HAP-1 (cell line): Measurements from ENCODE around the gene MARCHF4.

Experiments
- DNase-seq, 2 experiments: peaks; one replicate each; pipeline ENCODE4 v3.0.0-alpha.2; 2016 to 2020; ENCODE audit warnings: low spot score in 2 of 2
- H3K27me3 ChIP-seq: fragments of 250-450 bp; sonication (Bioruptor Pico); 2 replicates; pipeline ENCODE4 v1.5.1; 2020; ENCODE audit warnings: low read depth, mild to moderate bottlenecking, moderate library complexity
- H3K36me3 ChIP-seq: fragments of 250-450 bp; sonication (Bioruptor Pico); replicated peaks from 2 replicates; pipeline ENCODE4 v1.5.1; 2020; ENCODE audit warnings: mild to moderate bottlenecking
- H3K4me1 ChIP-seq: fragments of 250-450 bp; sonication (Bioruptor Pico); 2 replicates; pipeline ENCODE4 v1.5.1; 2020; ENCODE audit warnings: mild to moderate bottlenecking
- H3K4me3 ChIP-seq: fragments of 250-450 bp; sonication (Bioruptor Pico); 2 replicates; pipeline ENCODE4 v1.5.1; 2020; ENCODE audit warnings: mild to moderate bottlenecking, moderate library complexity
- H3K9me3 ChIP-seq: fragments of 250-450 bp; sonication (Bioruptor Pico); 2 replicates; pipeline ENCODE4 v1.5.1; 2020; ENCODE audit warnings: mild to moderate bottlenecking, moderate library complexity
- in situ Hi-C: fragments of 300-500 bp; cut with MboI; formaldehyde crosslinking; loops from 3 replicates; pipeline ENCODE4 v1.14.3; 2020; ENCODE audit warnings: low sequenced_read_pairs, inconsistent platforms, mixed read lengths

Gene MARCHF4, protein sequence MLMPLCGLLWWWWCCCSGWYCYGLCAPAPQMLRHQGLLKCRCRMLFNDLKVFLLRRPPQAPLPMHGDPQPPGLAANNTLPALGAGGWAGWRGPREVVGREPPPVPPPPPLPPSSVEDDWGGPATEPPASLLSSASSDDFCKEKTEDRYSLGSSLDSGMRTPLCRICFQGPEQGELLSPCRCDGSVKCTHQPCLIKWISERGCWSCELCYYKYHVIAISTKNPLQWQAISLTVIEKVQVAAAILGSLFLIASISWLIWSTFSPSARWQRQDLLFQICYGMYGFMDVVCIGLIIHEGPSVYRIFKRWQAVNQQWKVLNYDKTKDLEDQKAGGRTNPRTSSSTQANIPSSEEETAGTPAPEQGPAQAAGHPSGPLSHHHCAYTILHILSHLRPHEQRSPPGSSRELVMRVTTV

GRCh38 chr2:216371721-216372702 is at the start of gene MARCHF4:
MARCHF4 (minus strand) TSS chr2:216372483; CDS start chr2:216370260, 2,223 bp downstream.
- in situ Hi-C loops, result no loop called here
- Histone ChIP-seq H3K9me3 (no peaks in the 10 kb centered on the region), H3K27me3 (peaks cover 46% of the 10 kb centered on the region), H3K4me1 (no peaks in the 10 kb centered on the region), H3K36me3 (no peaks in the 10 kb centered on the region), H3K4me3 (no peak within 1 kb of the TSS)
- peak; percentile 18 to 85 for DNase-seq

DNA sequence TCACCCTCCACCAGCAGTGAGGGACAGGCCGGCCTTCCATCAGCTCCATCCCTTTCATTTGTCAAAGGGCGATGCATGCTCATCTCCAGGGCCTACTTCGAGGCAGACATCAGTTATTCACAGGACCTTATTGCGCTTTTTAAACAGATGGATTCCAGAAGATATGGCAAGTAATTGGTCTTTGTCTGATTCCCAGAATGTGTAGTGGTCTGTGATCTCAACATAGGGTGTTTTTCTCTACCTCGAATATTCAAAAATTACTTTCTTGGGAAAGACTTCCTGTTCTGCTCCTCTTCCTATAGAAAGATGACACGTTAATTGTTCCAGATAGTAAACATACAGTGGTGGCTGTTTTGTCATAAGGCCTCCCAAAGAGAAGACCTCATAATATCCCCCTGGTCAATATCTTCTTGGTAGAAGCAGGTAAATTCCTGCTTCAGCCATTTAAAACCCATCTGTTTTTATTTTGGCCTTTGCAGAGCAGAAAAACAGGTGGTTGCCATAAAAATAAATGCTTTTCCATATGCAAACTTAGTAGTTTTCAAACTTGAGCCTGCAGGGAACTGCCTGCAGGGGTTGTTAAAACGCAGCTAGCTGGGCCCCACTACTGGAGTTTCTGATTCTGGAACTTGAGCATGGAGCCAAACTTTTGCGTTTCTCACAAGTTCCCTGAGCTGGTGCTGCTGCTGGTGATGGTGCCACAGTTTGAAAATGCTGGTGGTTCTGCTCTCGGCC is 48.3 kb upstream of the MARCHF4 start:
- Histone ChIP-seq H3K4me1 (no peaks in the 10 kb centered on the region), H3K9me3 (no peaks in the 10 kb centered on the region), H3K27me3 (no peaks in the 10 kb centered on the region), H3K4me3 (no peak overlapping the region), H3K36me3 (peaks cover 50% of the 10 kb centered on the region)
- in situ Hi-C loops, result no loop called here
- DNase-seq, result no peak

DNA sequence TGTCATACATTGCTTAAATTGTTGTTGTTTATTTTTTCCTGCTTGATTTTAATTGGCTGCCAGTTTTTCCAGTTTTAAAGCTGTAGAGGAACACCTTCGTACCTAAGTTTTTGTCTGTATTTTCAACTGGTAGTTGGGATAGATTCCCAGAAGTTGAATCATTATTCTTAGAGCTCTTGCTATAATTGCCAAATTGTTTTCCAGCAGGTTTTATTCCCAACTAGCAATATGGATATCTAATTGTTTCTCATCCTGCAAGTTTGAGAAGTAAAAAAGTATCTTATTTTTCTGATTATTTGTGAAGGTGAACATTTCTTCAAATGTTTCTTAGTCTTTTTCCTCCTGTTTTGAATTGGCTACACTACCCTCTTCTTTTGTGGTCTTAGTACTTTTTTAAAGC is 46.7 kb upstream of the MARCHF4 start:
- Histone ChIP-seq H3K9me3 (no peaks in the 10 kb centered on the region), H3K4me3 (no peak overlapping the region), H3K27me3 (no peaks in the 10 kb centered on the region), H3K4me1 (no peaks in the 10 kb centered on the region), H3K36me3 (peaks cover 35% of the 10 kb centered on the region)
- DNase-seq, result no peak
- in situ Hi-C loops, result no loop called here

DNA sequence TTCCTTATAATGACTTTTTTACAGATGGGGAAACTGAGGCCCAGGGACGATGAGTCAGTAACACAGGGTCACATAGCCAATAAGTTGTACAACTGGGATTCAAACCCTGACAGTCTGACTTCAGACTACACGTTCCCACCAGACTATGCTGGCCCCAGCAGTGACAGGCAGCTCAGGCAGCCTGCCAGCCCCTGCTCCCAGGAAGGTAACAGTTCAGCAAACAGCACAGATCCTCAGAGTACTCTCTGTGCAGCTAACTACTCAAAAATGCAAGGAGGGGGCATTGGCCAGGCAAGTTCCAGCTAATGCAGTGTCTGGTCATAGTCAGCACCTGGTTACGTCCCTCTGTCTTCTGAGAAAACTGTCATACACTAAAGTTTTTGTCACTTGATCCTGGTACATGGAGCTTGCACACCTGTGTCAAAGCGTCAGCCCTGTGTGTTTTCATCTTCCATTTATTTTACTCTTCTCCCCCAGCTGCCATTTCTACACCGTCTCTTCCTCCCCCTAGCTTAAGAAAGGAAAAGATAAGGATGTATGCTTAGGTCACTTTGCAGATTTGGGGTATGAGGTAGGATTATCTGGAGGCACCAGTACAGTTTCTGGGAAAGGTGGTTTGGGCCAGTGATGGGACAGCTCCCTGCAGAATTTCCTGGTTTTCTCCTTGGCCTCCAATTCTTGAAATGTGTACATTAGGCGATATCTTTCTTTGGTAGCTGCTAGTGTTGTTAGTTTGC is 44.5 kb upstream of the MARCHF4 start:
- in situ Hi-C loops, result no loop called here
- H3K27me3 ChIP-seq, result no peaks in the 10 kb centered on the region
- H3K36me3 ChIP-seq, result peaks cover 19% of the 10 kb centered on the region
- no peak for DNase-seq
- H3K9me3 ChIP-seq, result no peaks in the 10 kb centered on the region
- H3K4me1 ChIP-seq, result peaks cover 2% of the 10 kb centered on the region; the same call in 1 of the 2 replicates
- no peak overlapping the region for H3K4me3 ChIP-seq

DNA sequence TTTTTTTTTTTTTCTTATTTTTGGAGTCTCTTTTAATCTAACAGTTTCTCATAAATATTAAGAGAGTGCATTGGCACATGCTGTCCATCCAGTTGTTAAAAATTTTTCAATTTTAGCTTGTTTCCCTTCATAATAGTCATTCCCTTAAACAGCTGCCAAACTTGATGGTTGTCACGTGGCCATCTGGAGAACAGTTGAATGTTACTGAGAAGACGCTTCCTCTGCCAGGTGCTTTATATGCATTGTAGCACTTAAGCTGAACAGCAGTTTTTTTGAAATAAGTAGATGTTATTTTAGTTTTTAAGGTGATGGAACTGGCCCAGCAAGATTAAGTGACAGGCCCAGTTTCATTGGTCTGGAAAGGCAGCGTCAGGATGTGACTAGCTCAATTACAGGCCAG is 43.3 kb upstream of the MARCHF4 start:
- Histone ChIP-seq H3K4me1 (peaks cover 2% of the 10 kb centered on the region; the same call in 1 of the 2 replicates), H3K9me3 (no peaks in the 10 kb centered on the region), H3K27me3 (no peaks in the 10 kb centered on the region), H3K36me3 (peaks cover 13% of the 10 kb centered on the region), H3K4me3 (no peak overlapping the region)
- in situ Hi-C loops, result no loop called here
- DNase-seq, result no peak

GRCh38 chr2:216414772-216415319 is 42.6 kb upstream of the MARCHF4 start:
- Histone ChIP-seq H3K9me3 (no peaks in the 10 kb centered on the region), H3K36me3 (peaks cover 8% of the 10 kb centered on the region), H3K4me1 (peaks cover 2% of the 10 kb centered on the region; the same call in 1 of the 2 replicates), H3K27me3 (no peaks in the 10 kb centered on the region), H3K4me3 (no peak overlapping the region)
- in situ Hi-C loops, result no loop called here
- DNase-seq, result no peak

DNA sequence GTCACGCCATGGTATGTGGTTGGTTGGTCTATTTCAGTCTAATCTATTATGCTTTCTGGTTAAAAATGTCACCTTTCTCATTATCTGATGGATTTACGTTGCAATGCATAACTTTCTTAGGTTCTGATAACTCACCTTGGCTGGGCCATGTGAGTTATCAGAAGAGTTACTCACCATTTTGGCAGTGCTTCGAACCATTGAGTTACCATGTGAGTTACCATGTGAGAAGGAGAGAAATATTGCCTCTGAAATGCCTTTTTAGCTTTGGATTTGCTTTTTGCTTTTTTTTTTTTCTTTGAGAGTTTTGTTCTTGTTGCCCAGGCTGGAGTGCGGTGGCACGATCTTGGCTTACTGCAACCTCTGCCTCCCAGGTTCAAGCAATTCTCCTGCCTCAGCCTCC is 41.6 kb upstream of the MARCHF4 start:
- H3K4me3 ChIP-seq, result no peak overlapping the region
- peaks cover 8% of the 10 kb centered on the region for H3K36me3 ChIP-seq
- in situ Hi-C loops, result no loop called here
- no peaks in the 10 kb centered on the region for H3K27me3 ChIP-seq
- H3K4me1 ChIP-seq, result peaks cover 2% of the 10 kb centered on the region; the same call in 1 of the 2 replicates
- no peak for DNase-seq
- H3K9me3 ChIP-seq, result no peaks in the 10 kb centered on the region

GRCh38 chr2:216412022-216412999 is 40.0 kb upstream of the MARCHF4 start, which contains the start of gene SMARCAL1:
SMARCAL1 (plus strand) TSS chr2:216412484; CDS start chr2:216414705, 2,221 bp downstream.
- Histone ChIP-seq H3K4me1 (peaks cover 2% of the 10 kb centered on the region; the same call in 1 of the 2 replicates), H3K9me3 (no peaks in the 10 kb centered on the region), H3K4me3 (peak within 1 kb of the TSS; percentile 86), H3K36me3 (peaks cover 8% of the 10 kb centered on the region), H3K27me3 (no peaks in the 10 kb centered on the region)
- in situ Hi-C loops, result no loop called here
- peak; percentile 94 to 99 for DNase-seq

DNA sequence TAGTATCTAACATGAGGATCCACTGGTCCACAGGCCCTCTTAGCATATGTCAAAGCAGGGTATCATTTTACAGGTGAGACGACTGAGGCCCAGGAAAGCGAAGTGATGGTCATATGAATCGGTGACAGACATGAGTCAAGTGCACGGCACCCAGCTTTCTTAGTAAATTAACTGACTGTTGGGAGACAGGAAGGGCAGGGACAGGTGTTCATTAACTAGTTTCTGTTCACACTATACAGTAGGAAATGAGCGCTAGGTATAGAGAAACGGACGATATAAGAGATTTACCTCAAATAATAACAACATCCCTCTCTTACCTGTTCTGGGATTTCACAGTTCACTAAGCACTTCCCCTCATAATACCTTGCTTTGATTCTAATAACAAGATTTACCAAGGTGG is 38.3 kb upstream of the MARCHF4 start:
- Histone ChIP-seq H3K27me3 (peaks cover 7% of the 10 kb centered on the region), H3K36me3 (no peaks in the 10 kb centered on the region), H3K4me3 (no peak overlapping the region), H3K9me3 (no peaks in the 10 kb centered on the region), H3K4me1 (peaks cover 2% of the 10 kb centered on the region)
- in situ Hi-C loops, result no loop called here
- no peak for DNase-seq

GRCh38 chr2:216408426-216409290 is 36.4 kb upstream of the MARCHF4 start:
- Histone ChIP-seq H3K36me3 (no peaks in the 10 kb centered on the region), H3K4me1 (peaks cover 2% of the 10 kb centered on the region), H3K9me3 (no peaks in the 10 kb centered on the region), H3K4me3 (no peak overlapping the region), H3K27me3 (peaks cover 7% of the 10 kb centered on the region)
- DNase-seq, result no peak
- in situ Hi-C loops, result no loop called here

- in situ Hi-C loops, result no loop called here
- Histone ChIP-seq H3K27me3 (peaks cover 7% of the 10 kb centered on the region), H3K9me3 (no peaks in the 10 kb centered on the region), H3K4me3 (no peak overlapping the region), H3K36me3 (no peaks in the 10 kb centered on the region), H3K4me1 (peaks cover 1% of the 10 kb centered on the region)
- no peak for DNase-seq
Observed at GRCh38 chr2:216406826-216407225, 34.5 kb upstream of the MARCHF4 start.
